K562 (cell line): ENCODE results near the gene PPP1R13B. TPM values are rescaled to one million over a fixed set of nuclear protein-coding genes. Genes with fewer than 3 reads are reported as not detected.

Experiments
- ATAC-seq: fragments of 200-7000 bp; cut with Tn5 transposase; 3 replicates; pipeline ENCODE4 v1.9.1; 2020; ENCODE audit warnings: moderate library complexity
- BruUV-seq: library from RNA; stranded (reverse); fragments of 400-500 nt; replicated peaks from 2 replicates; lab custom pipeline; 2021; lab: Mats Ljungman, UMichigan
- CTCF ChIA-PET: fragments of 300-600 bp; formaldehyde crosslinking; extraction: SDS; loops from one replicate; lab custom pipeline; 2021; ENCODE audit warnings: low intra/inter-chr PET ratio; lab: Yijun Ruan, JAX
- POLR2A ChIA-PET: fragments of 300-600, 350-650 bp; sonication (Branson Sonifier 250); formaldehyde crosslinking; extraction: SDS; loops from one replicate; lab custom pipeline; 2021; ENCODE audit warnings: antibody characterized with exemption, inconsistent platforms; lab: Yijun Ruan, JAX
- DNase-seq, 4 experiments: peaks; one replicate each; pipeline versions ENCODE4 v3.0.0 to v3.0.0-alpha.2; 2011 to 2018; ENCODE audit warnings: low spot score in 3 of 4, mixed read lengths in 3 of 4; ENCODE audit errors: extremely low read depth in 1 of 4
- FAIRE-seq: peaks from 2 replicates; lab custom pipeline; 2011; peaks lifted over from hg19 to GRCh38; lab: Jason Lieb, UNC
- H2AFZ ChIP-seq: 2 replicates; pipeline ENCODE4 v1.6.0; 2011; ENCODE audit warnings: low read depth, low read length, control low read depth, inconsistent platforms
- H3K27ac ChIP-seq: fragments of 200-600 bp; 3 replicates; pipeline ENCODE4 v1.8.0; 2011; ENCODE audit warnings: low read depth, mild to moderate bottlenecking, control low read depth, inconsistent platforms, low read length, moderate library complexity, mixed read lengths; ENCODE audit errors: extremely low read depth
- H3K27me3 ChIP-seq, 2 experiments: fragments of 300-600 bp in 1 of 2; 2 replicates in 1 of 2; 3 replicates in 1 of 2; pipeline versions ENCODE4 v1.6.0 to v1.8.0; 2011; ENCODE audit warnings: inconsistent platforms in 2 of 2, low read length in 2 of 2, mild to moderate bottlenecking in 1 of 2, mixed read lengths in 1 of 2, moderate library complexity in 1 of 2; ENCODE audit not compliant: control insufficient read depth in 2 of 2, insufficient read depth in 2 of 2
- H3K36me3 ChIP-seq: fragments of 300-600 bp; 3 replicates; pipeline ENCODE4 v1.8.0; 2011; ENCODE audit warnings: mild to moderate bottlenecking, low read length, inconsistent platforms; ENCODE audit not compliant: control insufficient read depth, insufficient read depth
- H3K4me1 ChIP-seq, 2 experiments: fragments of 200-600 bp in 1 of 2; replicated peaks in 1 of 2; 2 replicates in 1 of 2; 3 replicates in 1 of 2; pipeline versions ENCODE4 v1.5.1 to v1.8.0; 2011; ENCODE audit warnings: inconsistent platforms in 2 of 2, low read length in 2 of 2, mild to moderate bottlenecking in 1 of 2, mixed read lengths in 1 of 2, moderate library complexity in 1 of 2; ENCODE audit not compliant: control insufficient read depth in 2 of 2, insufficient read depth in 2 of 2
- H3K4me2 ChIP-seq: 2 replicates; pipeline ENCODE4 v1.6.1; 2011; ENCODE audit warnings: low read length, control low read depth, inconsistent platforms, mixed read lengths; ENCODE audit not compliant: insufficient read depth
- H3K4me3 ChIP-seq: fragments of 200-600 bp; sonication (generic), shearing (Covaris generic); 2 replicates; pipeline ENCODE4 v1.5.1; 2016; ENCODE audit warnings: control low read depth, inconsistent platforms
- H3K79me2 ChIP-seq: fragments of 200-600 bp; 3 replicates; pipeline ENCODE4 v1.8.0; 2011; ENCODE audit warnings: low read length, inconsistent platforms; ENCODE audit not compliant: control insufficient read depth, insufficient read depth
- H3K9ac ChIP-seq, 2 experiments: 2 replicates each; pipeline versions ENCODE4 v1.6.0 to v1.6.1; 2011; ENCODE audit warnings: low read depth in 2 of 2, low read length in 2 of 2, control low read depth in 1 of 2, inconsistent platforms in 1 of 2, mild to moderate bottlenecking in 1 of 2, mixed read lengths in 1 of 2; ENCODE audit not compliant: insufficient read depth in 1 of 2
- H3K9me1 ChIP-seq: one replicate; pipeline ENCODE4 v1.6.0; 2011; ENCODE audit warnings: inconsistent platforms, mild to moderate bottlenecking, low read length, moderate library complexity; ENCODE audit not compliant: control insufficient read depth, insufficient read depth
- H3K9me3 ChIP-seq: replicated peaks from 2 replicates; pipeline ENCODE4 v1.5.1; 2011; ENCODE audit warnings: low read depth, low read length, inconsistent platforms; ENCODE audit not compliant: control insufficient read depth, insufficient read depth
- H4K20me1 ChIP-seq: replicated peaks from 2 replicates; pipeline ENCODE4 v1.6.1; 2011; ENCODE audit warnings: low read length, inconsistent platforms, mixed read lengths; ENCODE audit not compliant: control insufficient read depth, insufficient read depth
- CTBP1 ChIP-seq: fragments of 450-650 bp; IDR thresholded peaks from 2 replicates; pipeline ENCODE4 v1.6.1; 2016; ENCODE audit warnings: borderline replicate concordance
- RBM25 ChIP-seq: fragments of 200-400 bp; formaldehyde crosslinking; IDR thresholded peaks from 2 replicates; pipeline ENCODE4 v1.6.1; 2018; ENCODE audit warnings: low read length, low read depth, moderate library complexity; ENCODE audit not compliant: severe bottlenecking
- TCF3 ChIP-seq: sonication (generic); formaldehyde crosslinking; IDR thresholded peaks from 2 replicates; pipeline ENCODE4 v1.4.0; 2020; ENCODE audit warnings: mild to moderate bottlenecking, missing genetic modification reagents
- ZFP36 ChIP-seq: fragments of 150-350 bp; IDR thresholded peaks from 2 replicates; pipeline ENCODE4 v1.6.1; 2018; ENCODE audit warnings: low read length, low read depth; ENCODE audit not compliant: partially characterized antibody
- ZNF3 ChIP-seq: fragments of 250-450 bp; sonication (Bioruptor Pico); IDR thresholded peaks from 2 replicates; pipeline ENCODE4 v1.5.0; 2021; ENCODE audit warnings: mild to moderate bottlenecking, moderate library complexity
- ZNF436 ChIP-seq: fragments of 250-450, 450-650 bp; sonication (Bioruptor Pico); formaldehyde crosslinking; IDR thresholded peaks from 2 replicates; pipeline ENCODE4 v1.7.0; 2020; ENCODE audit warnings: mild to moderate bottlenecking
- WGBS: fragments of 100-300 bp; shearing (Covaris generic); methylation state at CpG from one replicate; pipeline ENCODE4 v1.1.6; 2016; ENCODE audit warnings: low coverage, mixed read lengths; ENCODE audit not compliant: insufficient coverage; ENCODE audit errors: missing lambda C conversion rate; 5-methylcytosine and 5-hydroxymethylcytosine counted together
- in situ Hi-C: fragments of 300-500 bp; cut with MboI; formaldehyde crosslinking; loops from 4 replicates; pipeline ENCODE4 v1.15.0; 2018; ENCODE audit warnings: inconsistent platforms, mixed read lengths
- intact Hi-C: fragments of 100-400 bp; cut with micrococcal nuclease; formaldehyde crosslinking; loops from 2 replicates; pipeline ENCODE4 v1.14.2; 2022
- polyA plus RNA-seq, 8 experiments: library from polyadenylated mRNA; depleted of rRNA in 4 of 8; stranded (reverse) in 5 of 8; unstranded in 3 of 8; fragments of >200 nt; fragmentation: Nextera tagmentation in 2 of 8; fragmentation: Illumina TruSeq in 1 of 8; extraction: Ambion mirVana in 2 of 8; extraction: Trizol in 1 of 8; gene quantifications; 2 replicates each; pipeline versions ENCODE4 v1.2.1 to v1.2.3, GENCODE V29; 2011 to 2014; ENCODE audit warnings: inconsistent platforms in 1 of 8, missing spikeins in 1 of 8
- total RNA-seq, 7 experiments: library from RNA; depleted of rRNA in 6 of 7; stranded (reverse); fragments of >200 nt in 6 of 7; fragmentation: Illumina TruSeq in 2 of 7; extraction: Trizol in 2 of 7; gene quantifications; 2 replicates each; pipeline versions ENCODE4 v1.2.1 to v1.2.3, GENCODE V29; 2011 to 2021; ENCODE audit warnings: low replicate concordance in 1 of 7
- TF ChIP-seq, protein P1 (sequence below): IDR thresholded peaks from 3 replicates; pipeline ENCODE4 v1.6.1; 2011; ENCODE audit warnings: borderline replicate concordance, mild to moderate bottlenecking, moderate library complexity; ENCODE audit not compliant: insufficient read length; ENCODE audit errors: extremely low read depth

The PPP1R13B gene
- total and polyA plus RNA-seq, 9 of the 15 experiments (the other 6 are each of a cell fraction or from before 2014, with no cell fraction given), result 0.03 to 1.7 (median 0.15) TPM

DNA sequence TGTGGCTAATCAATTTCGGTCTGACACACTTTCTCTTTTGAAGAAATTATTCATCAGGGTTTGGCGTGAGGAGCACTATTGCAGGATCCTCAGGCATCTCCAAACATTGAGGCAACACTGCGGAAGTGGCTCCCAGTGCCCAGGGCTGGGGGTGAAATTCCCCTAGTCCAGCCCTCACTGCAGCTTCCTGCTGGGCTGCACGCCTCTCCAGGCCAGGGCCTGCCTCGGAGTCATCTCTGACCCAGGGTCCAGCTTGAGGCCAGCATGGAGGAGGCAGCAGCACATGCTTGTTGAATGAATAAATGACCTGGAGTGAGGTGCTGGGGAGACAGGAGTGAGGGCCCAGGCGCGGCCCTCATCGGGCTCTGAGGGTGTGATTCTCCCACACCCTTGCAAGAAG, 44.9 kb upstream of the PPP1R13B start:
- intact Hi-C loops (no loop called here), in situ Hi-C loops (no loop called here)
- DNase-seq (no peak), ATAC-seq (no peak), FAIRE-seq (no peak)
- ChIA-PET POLR2A (no interaction called here), CTCF (no interaction called here)
- Histone ChIP-seq H3K9me1 (no peaks in the 10 kb centered on the region), H3K36me3 (no peaks in the 10 kb centered on the region), H4K20me1 (no peaks in the 10 kb centered on the region; the same call in 1 of the 2 replicates), H2AFZ (no peak overlapping the region), H3K79me2 (no peaks in the 10 kb centered on the region), H3K27ac (no peak overlapping the region), H3K27me3 (peaks cover 6 to 24% of the 10 kb centered on the region in 2 experiments; a peak in 3 of 5 replicates), H3K9me3 (no peaks in the 10 kb centered on the region), H3K4me1 (peaks cover 4 to 33% of the 10 kb centered on the region in 2 experiments; a peak in 4 of 5 replicates), H3K4me2 (no peak overlapping the region), H3K9ac (no peak overlapping the region; a peak in 1 of 4 replicates), H3K4me3 (no peak overlapping the region)
- peak; percentile 96 for TF ChIP-seq ZFP36
- peak; percentile 58; the same call in 1 of the 2 replicates for TF ChIP-seq ZNF436 (CRISPR knock-in tag)
- TF ChIP-seq RBM25, result peak; percentile 64
- TF ChIP-seq, protein P1, sequence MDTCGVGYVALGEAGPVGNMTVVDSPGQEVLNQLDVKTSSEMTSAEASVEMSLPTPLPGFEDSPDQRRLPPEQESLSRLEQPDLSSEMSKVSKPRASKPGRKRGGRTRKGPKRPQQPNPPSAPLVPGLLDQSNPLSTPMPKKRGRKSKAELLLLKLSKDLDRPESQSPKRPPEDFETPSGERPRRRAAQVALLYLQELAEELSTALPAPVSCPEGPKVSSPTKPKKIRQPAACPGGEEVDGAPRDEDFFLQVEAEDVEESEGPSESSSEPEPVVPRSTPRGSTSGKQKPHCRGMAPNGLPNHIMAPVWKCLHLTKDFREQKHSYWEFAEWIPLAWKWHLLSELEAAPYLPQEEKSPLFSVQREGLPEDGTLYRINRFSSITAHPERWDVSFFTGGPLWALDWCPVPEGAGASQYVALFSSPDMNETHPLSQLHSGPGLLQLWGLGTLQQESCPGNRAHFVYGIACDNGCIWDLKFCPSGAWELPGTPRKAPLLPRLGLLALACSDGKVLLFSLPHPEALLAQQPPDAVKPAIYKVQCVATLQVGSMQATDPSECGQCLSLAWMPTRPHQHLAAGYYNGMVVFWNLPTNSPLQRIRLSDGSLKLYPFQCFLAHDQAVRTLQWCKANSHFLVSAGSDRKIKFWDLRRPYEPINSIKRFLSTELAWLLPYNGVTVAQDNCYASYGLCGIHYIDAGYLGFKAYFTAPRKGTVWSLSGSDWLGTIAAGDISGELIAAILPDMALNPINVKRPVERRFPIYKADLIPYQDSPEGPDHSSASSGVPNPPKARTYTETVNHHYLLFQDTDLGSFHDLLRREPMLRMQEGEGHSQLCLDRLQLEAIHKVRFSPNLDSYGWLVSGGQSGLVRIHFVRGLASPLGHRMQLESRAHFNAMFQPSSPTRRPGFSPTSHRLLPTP, result peak; percentile 7
- TF ChIP-seq CTBP1, result no peak
- TF ChIP-seq TCF3 (CRISPR knock-in tag), result no peak
- peak; percentile 94 for TF ChIP-seq ZNF3 (CRISPR knock-in tag)
- 23% methylated on average over 8 of the region's 8 CpGs for WGBS
- BruUV-seq, result no TSS peak
